GM19351 (cell line): ENCODE measurements around the gene BRD2.

Source experiments
- ATAC-seq: cut with Tn5 transposase; IDR thresholded peaks from one replicate; pipeline ENCODE4 v1.9.1; 2021; ENCODE audit warnings: mild to moderate bottlenecking, moderate library complexity; ENCODE audit not compliant: unreplicated experiment

The BRD2 gene

GRCh38 chr6:32947552-32948465 is 20.6 kb upstream of the BRD2 start:
- ATAC-seq, result no peak

- ATAC-seq, result no peak
Observed at GRCh38 chr6:32949113-32949512, 19.3 kb upstream of the BRD2 start.

GRCh38 chr6:32950010-32950409 is 18.4 kb upstream of the BRD2 start:
- no peak for ATAC-seq

- no peak for ATAC-seq
Observed at GRCh38 chr6:32950449-32950848, 17.9 kb upstream of the BRD2 start.

- peak; percentile 91 for ATAC-seq
Observed at GRCh38 chr6:32952817-32953739, 15.3 kb upstream of the BRD2 start, which contains the start of gene HLA-DMA. HLA-DMA (minus strand) TSS chr6:32953097; CDS start chr6:32953036, 61 bp downstream.

- no peak for ATAC-seq
Observed at GRCh38 chr6:32953775-32954174, 14.6 kb upstream of the BRD2 start.

GRCh38 chr6:32954267-32954666 is 14.1 kb upstream of the BRD2 start:
- no peak for ATAC-seq

- no peak for ATAC-seq
Observed at GRCh38 chr6:32954986-32955802, 13.2 kb upstream of the BRD2 start.

GRCh38 chr6:32956176-32956575 is 12.2 kb upstream of the BRD2 start:
- ATAC-seq, result no peak

GRCh38 chr6:32960563-32960962 is 7.8 kb upstream of the BRD2 start:
- no peak for ATAC-seq

GRCh38 chr6:32962213-32962826 is 6.1 kb upstream of the BRD2 start:
- no peak for ATAC-seq

GRCh38 chr6:32963866-32964265 is 4.5 kb upstream of the BRD2 start:
- no peak for ATAC-seq

- ATAC-seq, result no peak
Observed at GRCh38 chr6:32964776-32965175, 3.6 kb upstream of the BRD2 start.

- ATAC-seq, result no peak
Observed at GRCh38 chr6:32967151-32968091, 973 bp upstream of the BRD2 start.

GRCh38 chr6:32968867-32969684 is 682 bp downstream of the BRD2 start:
- no peak for ATAC-seq

- no peak for ATAC-seq
Observed at GRCh38 chr6:32969685-32970412, 1.5 kb downstream of the BRD2 start.

- no peak for ATAC-seq
Observed at GRCh38 chr6:32970413-32971241, 2.2 kb downstream of the BRD2 start.
